Raji (cell line): ENCODE measurements around the gene AOC1.

Experiments used
- POLR2A ChIP-seq: IDR thresholded peaks from 2 replicates; pipeline ENCODE4 v1.6.1; 2011; ENCODE audit warnings: low read depth, low read length, control low read depth; ENCODE audit not compliant: insufficient read depth

The AOC1 gene

GRCh38 chr7:150897502-150898474 lies 45.5 kb downstream of the AOC1 start:
- peak; percentile 64 for TF ChIP-seq POLR2A

- TF ChIP-seq POLR2A: 0 out of 2 replicates have a peak, but pooled peaks have one; percentile 34
Measured at GRCh38 chr7:150898475-150899011, 46.2 kb downstream of the AOC1 start.

DNA sequence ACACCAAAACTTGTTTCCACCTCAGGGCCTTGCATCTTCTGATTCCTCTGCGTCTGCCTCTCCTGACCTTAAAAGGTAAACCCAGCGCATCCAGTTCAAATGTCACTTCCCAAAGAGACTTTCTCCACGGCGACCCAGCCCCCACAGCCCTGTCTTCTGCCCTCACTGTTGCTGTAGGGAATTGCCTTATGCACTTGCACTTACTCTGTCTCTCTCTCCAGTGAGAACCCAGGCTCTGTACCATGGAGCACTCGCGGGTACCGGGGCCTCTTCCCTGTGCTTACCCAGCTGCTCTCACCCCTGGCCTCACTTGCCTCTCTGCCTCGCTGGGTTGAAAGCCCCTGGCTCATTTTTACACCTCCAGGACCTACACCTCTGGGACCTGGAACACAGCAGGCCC lies 48.4 kb downstream of the AOC1 start:
- TF ChIP-seq POLR2A: no peak

GRCh38 chr7:150901160-150902035 lies 49.1 kb downstream of the AOC1 start:
- TF ChIP-seq POLR2A: no peak

- TF ChIP-seq POLR2A: no peak
Measured at GRCh38 chr7:150902078-150903033, 50.0 kb downstream of the AOC1 start.

DNA sequence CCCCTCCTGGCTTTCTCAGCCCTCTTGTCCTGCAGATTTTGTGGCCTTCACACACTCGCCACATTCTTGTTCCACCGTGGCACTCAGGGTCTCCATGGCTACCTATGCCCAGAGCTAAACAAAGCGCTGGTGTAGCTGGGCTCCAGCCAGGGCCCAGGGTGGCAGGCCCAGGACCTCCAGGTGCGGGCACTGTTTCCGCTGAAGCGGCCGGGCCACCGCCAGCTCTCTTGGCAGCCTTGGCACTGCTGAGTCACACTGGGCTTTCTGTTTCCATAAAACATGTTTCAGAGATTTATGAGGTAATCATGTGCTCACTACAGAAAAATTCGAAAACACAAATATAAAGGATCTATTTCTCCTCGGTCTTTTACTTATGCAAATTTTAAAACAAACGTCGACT lies 51.3 kb downstream of the AOC1 start:
- TF ChIP-seq POLR2A: no peak

DNA sequence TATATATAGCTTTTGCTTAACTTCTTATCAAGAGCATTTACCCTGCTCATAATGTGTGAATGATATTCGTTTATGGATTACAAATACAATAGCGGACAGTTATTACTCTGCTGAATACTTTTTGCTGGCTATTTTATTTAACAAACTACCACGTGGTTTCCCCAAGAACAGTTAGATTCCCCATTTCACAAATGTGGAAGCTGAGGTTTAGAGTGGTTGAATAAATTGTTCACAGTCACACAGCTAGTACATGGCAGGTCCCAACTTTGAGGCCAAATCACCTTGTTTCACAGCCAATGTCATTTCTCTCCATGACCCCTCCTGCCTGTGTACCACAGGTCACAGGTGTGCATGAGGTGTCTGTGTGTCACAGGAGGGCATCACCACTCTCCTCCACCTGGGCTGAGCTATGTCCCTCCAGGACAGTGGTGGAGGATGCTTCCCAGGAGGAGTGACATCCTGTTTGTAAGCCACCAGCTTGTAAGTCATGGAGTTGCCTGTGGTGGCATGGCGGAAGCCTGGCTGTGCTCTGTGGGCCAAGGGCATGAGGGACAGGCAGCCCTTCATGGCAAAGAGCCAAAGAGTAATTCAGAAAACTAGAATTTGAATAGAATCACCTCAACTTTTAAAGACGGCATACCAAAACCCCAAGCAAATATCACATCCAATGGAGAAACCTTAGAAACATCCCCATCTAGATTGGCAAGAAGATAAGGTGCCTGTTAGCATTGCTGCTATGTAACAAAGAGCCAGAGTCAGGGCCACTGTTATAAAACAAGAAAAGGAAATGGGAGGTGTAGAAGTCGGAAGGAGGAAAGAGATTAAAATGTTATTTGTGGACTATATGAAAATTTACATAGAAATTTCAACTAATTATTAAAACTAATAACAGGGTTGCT lies 51.9 kb downstream of the AOC1 start:
- TF ChIP-seq POLR2A: no peak

GRCh38 chr7:150908173-150908572 lies 55.9 kb downstream of the AOC1 start:
- no peak for TF ChIP-seq POLR2A

GRCh38 chr7:150909200-150909995 lies 57.1 kb downstream of the AOC1 start:
- no peak for TF ChIP-seq POLR2A

- TF ChIP-seq POLR2A: no peak
Measured at GRCh38 chr7:150910996-150911422, 58.7 kb downstream of the AOC1 start.
